Rectal smooth muscle tissue (tissue), 1 donor: ENCODE measurements around the gene PHACTR3.
"Not testable (repeated sequence)": the region's sequence is repeated elsewhere in the genome, so short reads cannot be mapped to it uniquely, and the experiment has no call there.

Experiments used
- H3K27ac ChIP-seq: one replicate; pipeline ENCODE4 v1.7.0; 2013; ENCODE audit warnings: low read depth, low read length, inconsistent platforms
- H3K27me3 ChIP-seq: one replicate; pipeline ENCODE4 v1.7.0; 2013; ENCODE audit warnings: low read length; ENCODE audit not compliant: control insufficient read depth, insufficient read depth
- H3K36me3 ChIP-seq: one replicate; pipeline ENCODE4 v1.7.0; 2013; ENCODE audit warnings: low read length; ENCODE audit not compliant: control insufficient read depth, insufficient read depth
- H3K4me1 ChIP-seq: one replicate; pipeline ENCODE4 v1.7.0; 2013; ENCODE audit warnings: low read length; ENCODE audit not compliant: control insufficient read depth, insufficient read depth
- H3K4me3 ChIP-seq: one replicate; pipeline ENCODE4 v1.7.0; 2013; ENCODE audit warnings: low read length
- H3K9ac ChIP-seq: one replicate; pipeline ENCODE4 v1.7.0; 2013; ENCODE audit warnings: low read length

Gene PHACTR3

GRCh38 chr20:59835448-59836395 is 231.4 kb downstream of the PHACTR3 start:
- H3K9ac ChIP-seq = no peak overlapping the region
- H3K27ac ChIP-seq = no peak overlapping the region
- H3K36me3 ChIP-seq = no peaks in the 10 kb centered on the region
- H3K4me1 ChIP-seq = peaks cover 4% of the 10 kb centered on the region
- H3K27me3 ChIP-seq = no peaks in the 10 kb centered on the region
- peak overlapping the region; percentile 29 for H3K4me3 ChIP-seq

GRCh38 chr20:59836767-59837166 is 232.4 kb downstream of the PHACTR3 start:
- H3K27ac ChIP-seq = no peak overlapping the region
- H3K27me3 ChIP-seq = no peaks in the 10 kb centered on the region
- no peak overlapping the region for H3K4me3 ChIP-seq
- H3K9ac ChIP-seq = no peak overlapping the region
- no peaks in the 10 kb centered on the region for H3K36me3 ChIP-seq
- H3K4me1 ChIP-seq = peaks cover 4% of the 10 kb centered on the region

- Histone ChIP-seq H3K27me3 (no peaks in the 10 kb centered on the region), H3K4me3 (no peak overlapping the region), H3K36me3 (no peaks in the 10 kb centered on the region), H3K27ac (no peak overlapping the region), H3K4me1 (peaks cover 4% of the 10 kb centered on the region), H3K9ac (no peak overlapping the region)
Observed at GRCh38 chr20:59837623-59838394, 233.5 kb downstream of the PHACTR3 start.

GRCh38 chr20:59839400-59839799 is 235.1 kb downstream of the PHACTR3 start:
- H3K4me3 ChIP-seq = no peak overlapping the region
- no peaks in the 10 kb centered on the region for H3K36me3 ChIP-seq
- no peak overlapping the region for H3K27ac ChIP-seq
- H3K9ac ChIP-seq = no peak overlapping the region
- H3K4me1 ChIP-seq = peaks cover 4% of the 10 kb centered on the region
- no peaks in the 10 kb centered on the region for H3K27me3 ChIP-seq

GRCh38 chr20:59845472-59845871 is 241.1 kb downstream of the PHACTR3 start:
- Histone ChIP-seq H3K27me3 (no peaks in the 10 kb centered on the region), H3K9ac (no peak overlapping the region), H3K4me3 (no peak overlapping the region), H3K4me1 (no peaks in the 10 kb centered on the region), H3K27ac (no peak overlapping the region), H3K36me3 (no peaks in the 10 kb centered on the region)

- Histone ChIP-seq H3K27me3 (no peaks in the 10 kb centered on the region), H3K27ac (no peak overlapping the region), H3K4me1 (no peaks in the 10 kb centered on the region), H3K36me3 (no peaks in the 10 kb centered on the region), H3K9ac (no peak overlapping the region), H3K4me3 (no peak overlapping the region)
Observed at GRCh38 chr20:59848182-59848581, 243.8 kb downstream of the PHACTR3 start.

GRCh38 chr20:59850018-59850641 is 245.8 kb downstream of the PHACTR3 start:
- no peaks in the 10 kb centered on the region for H3K4me1 ChIP-seq
- H3K27me3 ChIP-seq = no peaks in the 10 kb centered on the region
- no peaks in the 10 kb centered on the region for H3K36me3 ChIP-seq
- H3K4me3 ChIP-seq = no peak overlapping the region
- no peak overlapping the region for H3K27ac ChIP-seq
- H3K9ac ChIP-seq = no peak overlapping the region

- H3K4me3 ChIP-seq, H3K9ac ChIP-seq, H3K36me3 ChIP-seq, H3K27ac ChIP-seq, H3K27me3 ChIP-seq, H3K4me1 ChIP-seq: not testable (repeated sequence)
Observed at GRCh38 chr20:59856526-59856925, 252.2 kb downstream of the PHACTR3 start.

GRCh38 chr20:59856941-59857340 is 252.6 kb downstream of the PHACTR3 start:
- not testable (repeated sequence) for H3K27me3 ChIP-seq, H3K4me3 ChIP-seq, H3K27ac ChIP-seq, H3K36me3 ChIP-seq, H3K4me1 ChIP-seq, H3K9ac ChIP-seq

GRCh38 chr20:59857966-59858365 is 253.6 kb downstream of the PHACTR3 start:
- no peaks in the 10 kb centered on the region for H3K27me3 ChIP-seq
- no peaks in the 10 kb centered on the region for H3K36me3 ChIP-seq
- H3K4me1 ChIP-seq = no peaks in the 10 kb centered on the region
- H3K27ac ChIP-seq = no peak overlapping the region
- H3K4me3 ChIP-seq = no peak overlapping the region
- H3K9ac ChIP-seq = no peak overlapping the region

- no peaks in the 10 kb centered on the region for H3K36me3 ChIP-seq
- H3K4me3 ChIP-seq = no peak overlapping the region
- H3K27me3 ChIP-seq = no peaks in the 10 kb centered on the region
- no peak overlapping the region for H3K27ac ChIP-seq
- H3K9ac ChIP-seq = no peak overlapping the region
- H3K4me1 ChIP-seq = no peaks in the 10 kb centered on the region
Observed at GRCh38 chr20:59858425-59858824, 254.1 kb downstream of the PHACTR3 start.

GRCh38 chr20:59861401-59861800 is 257.1 kb downstream of the PHACTR3 start:
- Histone ChIP-seq H3K4me3 (no peak overlapping the region), H3K27ac (no peak overlapping the region), H3K9ac (no peak overlapping the region), H3K36me3 (no peaks in the 10 kb centered on the region), H3K4me1 (no peaks in the 10 kb centered on the region), H3K27me3 (no peaks in the 10 kb centered on the region)
